A549 (cell line): ENCODE data around the gene PRC1. TPM values are rescaled to one million over a fixed set of nuclear protein-coding genes. Genes with fewer than 3 reads are reported as not detected.

Experiments used
- ATAC-seq, 2 experiments: fragments of 200-7000 bp in 1 of 2; fragments of >200 bp in 1 of 2; cut with Nextera tagmentation in 1 of 2; cut with Tn5 transposase in 1 of 2; 3 replicates each; pipeline versions ENCODE4 v1.8.0 to v1.9.1; 2018 to 2020; ENCODE audit warnings: mild to moderate bottlenecking in 1 of 2, moderate library complexity in 1 of 2
- CTCF ChIA-PET: fragments of 300-600 bp; sonication (Branson Sonifier 250); formaldehyde crosslinking; extraction: SDS; loops from one replicate; lab custom pipeline; 2021; ENCODE audit warnings: antibody characterized with exemption, inconsistent platforms; lab: Yijun Ruan, JAX
- POLR2A ChIA-PET: fragments of 350-600 bp; formaldehyde crosslinking; extraction: SDS; loops from one replicate; lab custom pipeline; 2021; ENCODE audit warnings: antibody characterized with exemption, inconsistent platforms; lab: Yijun Ruan, JAX
- DNase-seq, 2 experiments: peaks; one replicate each; pipeline versions ENCODE4 v3.0.0 to v3.0.0-alpha.2; 2011 to 2016; ENCODE audit warnings: low read depth in 1 of 2, low spot score in 1 of 2
- FAIRE-seq: peaks from 2 replicates; lab custom pipeline; 2011; peaks lifted over from hg19 to GRCh38; lab: Jason Lieb, UNC
- H3K27ac ChIP-seq, 2 experiments: fragments of >200 bp; sonication (Bioruptor Twin); formaldehyde crosslinking; 3 replicates each; pipeline ENCODE4 v1.5.1; 2016 to 2017
- H3K4me1 ChIP-seq: fragments of >200 bp; sonication (Bioruptor Twin); formaldehyde crosslinking; 3 replicates; pipeline ENCODE4 v1.6.1; 2016
- H3K4me2 ChIP-seq: fragments of >200 bp; sonication (Bioruptor Twin); formaldehyde crosslinking; 3 replicates; pipeline ENCODE4 v1.6.1; 2016
- H3K4me3 ChIP-seq: fragments of >200 bp; sonication (Bioruptor Twin); formaldehyde crosslinking; 3 replicates; pipeline ENCODE4 v1.5.1; 2016
- H3K9me3 ChIP-seq: fragments of >200 bp; sonication (Bioruptor Twin); formaldehyde crosslinking; 3 replicates; pipeline ENCODE4 v1.6.1; 2016
- ATOH8 ChIP-seq: fragments of 250-450 bp; sonication (Bioruptor Pico); IDR thresholded peaks from 2 replicates; pipeline ENCODE4 v1.5.0; 2020; ENCODE audit warnings: low read depth, mild to moderate bottlenecking, moderate library complexity
- BCL3 ChIP-seq: fragments of >200 bp; sonication (Bioruptor Twin); formaldehyde crosslinking; IDR thresholded peaks from 3 replicates; pipeline ENCODE4 v1.6.1; 2016
- CHD2 ChIP-seq: fragments of 150-350 bp; IDR thresholded peaks from 2 replicates; pipeline ENCODE4 v1.6.1; 2014; ENCODE audit warnings: low read length; ENCODE audit not compliant: partially characterized antibody
- CHD4 ChIP-seq: fragments of 200-600 bp; sonication (generic); IDR thresholded peaks from 2 replicates; pipeline ENCODE4 v1.6.1; 2016; ENCODE audit warnings: antibody characterized with exemption, mild to moderate bottlenecking, borderline replicate concordance
- E2F6 ChIP-seq: IDR thresholded peaks from 2 replicates; pipeline ENCODE4 v1.6.1; 2012; ENCODE audit warnings: low read depth, borderline replicate concordance
- EHF ChIP-seq: fragments of 250-450 bp; sonication (Bioruptor Pico); IDR thresholded peaks from 2 replicates; pipeline ENCODE4 v1.5.0; 2020; ENCODE audit warnings: mild to moderate bottlenecking
- EHMT2 ChIP-seq: fragments of 200-600 bp; sonication (generic); IDR thresholded peaks from 2 replicates; pipeline ENCODE4 v1.6.1; 2016; ENCODE audit warnings: antibody characterized with exemption, low read depth, mild to moderate bottlenecking, moderate library complexity
- ELK1 ChIP-seq: fragments of 150-350 bp; IDR thresholded peaks from 2 replicates; pipeline ENCODE4 v1.6.1; 2014; ENCODE audit warnings: low read depth, mild to moderate bottlenecking, low read length
- HEYL ChIP-seq: fragments of 250-450 bp; sonication (Bioruptor Pico); IDR thresholded peaks from 2 replicates; pipeline ENCODE4 v1.8.0; 2021; ENCODE audit warnings: mild to moderate bottlenecking, moderate library complexity
- HOXB5 ChIP-seq: fragments of 250-450 bp; sonication (Bioruptor Pico); IDR thresholded peaks from 2 replicates; pipeline ENCODE4 v1.5.0; 2020; ENCODE audit warnings: mild to moderate bottlenecking, moderate library complexity
- JUN ChIP-seq, 2 experiments: fragments of >200 bp; sonication (Bioruptor Twin); formaldehyde crosslinking; IDR thresholded peaks; 2 replicates in 1 of 2; 3 replicates in 1 of 2; pipeline ENCODE4 v1.6.1; 2016 to 2017
- KDM1A ChIP-seq: fragments of 200-600 bp; sonication (generic); IDR thresholded peaks from 2 replicates; pipeline ENCODE4 v1.6.1; 2016; ENCODE audit warnings: low read depth, mild to moderate bottlenecking
- KDM5A ChIP-seq: fragments of 200-600 bp; sonication (generic); IDR thresholded peaks from 2 replicates; pipeline ENCODE4 v1.6.1; 2016; ENCODE audit warnings: antibody characterized with exemption, mild to moderate bottlenecking
- MYC ChIP-seq: IDR thresholded peaks from 2 replicates; pipeline ENCODE4 v1.6.1; 2012; ENCODE audit warnings: mild to moderate bottlenecking, inconsistent platforms, low read length, improper control_type of control experiment, borderline replicate concordance
- NFE2L2 ChIP-seq: fragments of 150-350 bp; conservative IDR thresholded peaks from 2 replicates; pipeline ENCODE4 v1.6.1; 2014; ENCODE audit warnings: low read length
- NPAS2 ChIP-seq: fragments of 250-450 bp; sonication (Bioruptor Pico); IDR thresholded peaks from 2 replicates; pipeline ENCODE4 v1.8.0; 2022; ENCODE audit warnings: mild to moderate bottlenecking, moderate library complexity, borderline replicate concordance
- POLR2AphosphoS2 ChIP-seq: conservative IDR thresholded peaks from 2 replicates; pipeline ENCODE4 v1.6.1; 2012; ENCODE audit warnings: low read length, improper control_type of control experiment, inconsistent platforms
- RARB ChIP-seq: fragments of 250-450 bp; sonication (Bioruptor Pico); IDR thresholded peaks from 2 replicates; pipeline ENCODE4 v1.8.0; 2021; ENCODE audit warnings: mild to moderate bottlenecking, moderate library complexity
- RCOR1 ChIP-seq: fragments of 150-350 bp; IDR thresholded peaks from 2 replicates; pipeline ENCODE4 v1.6.1; 2014; ENCODE audit warnings: antibody characterized with exemption, low read length, low read depth
- RNF2 ChIP-seq: fragments of 200-600 bp; sonication (generic); IDR thresholded peaks from 2 replicates; pipeline ENCODE4 v1.6.1; 2016; ENCODE audit warnings: low read depth, mild to moderate bottlenecking, antibody characterized with exemption, moderate library complexity, borderline replicate concordance
- TP53 ChIP-seq: fragments of 250-450 bp; sonication (Bioruptor Pico); IDR thresholded peaks from 2 replicates; pipeline ENCODE4 v1.5.0; 2021; ENCODE audit warnings: mild to moderate bottlenecking, moderate library complexity
- ZFP36 ChIP-seq: fragments of 450-650 bp; IDR thresholded peaks from 2 replicates; pipeline ENCODE4 v1.6.1; 2014; ENCODE audit warnings: borderline replicate concordance; ENCODE audit not compliant: partially characterized antibody
- WGBS: methylation state at CpG from one replicate; pipeline ENCODE4 v1.1.6; 2017; ENCODE audit errors: missing lambda C conversion rate; 5-methylcytosine and 5-hydroxymethylcytosine counted together
- polyA plus RNA-seq, 4 experiments: library from polyadenylated mRNA; depleted of rRNA in 3 of 4; stranded (reverse); fragments of >200 nt; fragmentation: RNase III in 1 of 4; extraction: RNeasy Plus Mini Kit Qiagen cat#74134 plus additional on column Dnase treatment in 1 of 4; gene quantifications; 2 replicates in 3 of 4; 3 replicates in 1 of 4; pipeline ENCODE4 v1.2.3, GENCODE V29; 2011 to 2017

The PRC1 gene
- polyA plus RNA-seq, 2 of the 4 experiments (the other 2 are of a cell fraction) = 303 to 426 TPM

- WGBS = under 1% methylated on average over 38 of the region's 50 CpGs
- Histone ChIP-seq H3K4me2 (peak overlapping the region; percentile 73), H3K4me1 (peaks cover 12% of the 10 kb centered on the region), H3K4me3 (peak overlapping the region; percentile 95), H3K9me3 (no peaks in the 10 kb centered on the region), H3K27ac (peak overlapping the region; percentile 94 to 95)
- no peak for FAIRE-seq
- DNase-seq = no peak
- POLR2A ChIA-PET = interaction anchor here (0.6 to 1.2 kb wide), 6 partner anchors 17 to 606 kb away, joined by 3 to 5 read pairs (median 3); partner anchors contain the start of genes IQGAP1 and RCCD1
- TF ChIP-seq RCOR1 (no peak), BCL3 (no peak), KDM5A (no peak), POLR2AphosphoS2 (no peak), EHF (no peak), RARB (CRISPR knock-in tag) (no peak), NFE2L2 (no peak), JUN (IDR thresholded peaks at IDR 0.05) (no peak), HEYL (no peak), CHD4 (no peak), CHD2 (no peak), HOXB5 (CRISPR knock-in tag) (peak; percentile 41; the same call in 1 of the 2 replicates), RNF2 (no peak), EHMT2 (no peak), ELK1 (no peak), TP53 (CRISPR knock-in tag) (0 out of 2 replicates have a peak, but pooled peaks have one; percentile 43), E2F6 (no peak), ATOH8 (CRISPR knock-in tag) (0 out of 2 replicates have a peak, but pooled peaks have one; percentile 33), MYC (no peak)
- peak; percentile 35 to 48 for ATAC-seq
- CTCF ChIA-PET = interaction anchor here (0.8 to 2.8 kb wide), 7 partner anchors 9 to 63 kb away, joined by 3 to 18 read pairs (median 4); partner anchors contain the start of gene HDDC3
Measured at GRCh38 chr15:90994059-90994416, 297 bp downstream of the PRC1 start.

- Histone ChIP-seq H3K4me2 (peak overlapping the region; percentile 73), H3K27ac (peak overlapping the region; percentile 9 to 95; a peak in 4 of 6 replicates), H3K9me3 (no peaks in the 10 kb centered on the region), H3K4me1 (peaks cover 26% of the 10 kb centered on the region), H3K4me3 (no peak overlapping the region)
- no peak for DNase-seq
- ChIA-PET POLR2A (no interaction called here), CTCF (interaction anchor here (1.3 to 18.2 kb wide), 2 partner anchors 33 to 58 kb away, joined by 4 to 247 read pairs; partner anchors contain the start of gene RCCD1)
- no peak for ATAC-seq
- TF ChIP-seq ZFP36 = no peak
- no peak for TF ChIP-seq EHF
- no peak for TF ChIP-seq KDM1A
- no peak for TF ChIP-seq HOXB5 (CRISPR knock-in tag)
- TF ChIP-seq NPAS2 (CRISPR knock-in tag) = no peak
- no peak for TF ChIP-seq RNF2
- no peak for FAIRE-seq
- WGBS = 86% methylated on average over 6 of the region's 6 CpGs
Measured at GRCh38 chr15:90991587-90992285, 2.6 kb downstream of the PRC1 start.
